DND-41 (cell line): ENCODE results near the gene INO80D.

Experiments used
- ATAC-seq: fragments of 200-7000 bp; cut with Tn5 transposase; 3 replicates; pipeline ENCODE4 v1.9.1; 2021; ENCODE audit warnings: low read depth; ENCODE audit not compliant: insufficient read depth
- DNase-seq: peaks from one replicate; pipeline ENCODE4 v3.0.0-alpha.2; 2020
- H2AFZ ChIP-seq: 2 replicates; pipeline ENCODE4 v1.6.0; 2012; ENCODE audit warnings: low read depth, low read length
- H3K27ac ChIP-seq: 2 replicates; pipeline ENCODE4 v1.5.1; 2012; ENCODE audit warnings: low read length, inconsistent platforms
- H3K27me3 ChIP-seq: fragments of 200-600 bp; sonication (generic); 2 replicates; pipeline ENCODE4 v1.6.0; 2012; ENCODE audit warnings: low read length, mild to moderate bottlenecking, inconsistent platforms; ENCODE audit not compliant: insufficient read depth, poor library complexity
- H3K36me3 ChIP-seq: 2 replicates; pipeline ENCODE4 v1.5.1; 2012; ENCODE audit warnings: low read length, inconsistent platforms; ENCODE audit not compliant: insufficient read depth
- H3K4me1 ChIP-seq: 2 replicates; pipeline ENCODE4 v1.5.1; 2012; ENCODE audit warnings: mild to moderate bottlenecking, low read length; ENCODE audit not compliant: insufficient read depth
- H3K4me2 ChIP-seq: 2 replicates; pipeline ENCODE4 v1.6.0; 2012; ENCODE audit warnings: mild to moderate bottlenecking, moderate library complexity, low read length, inconsistent platforms; ENCODE audit not compliant: insufficient read depth
- H3K4me3 ChIP-seq, 2 experiments: fragments of 200-600 bp in 1 of 2; shearing (Covaris generic) in 1 of 2; 2 replicates each; pipeline ENCODE4 v1.5.1; 2012 to 2016; ENCODE audit warnings: inconsistent platforms in 2 of 2, low read length in 2 of 2, mild to moderate bottlenecking in 2 of 2, low read depth in 1 of 2, moderate library complexity in 1 of 2
- H3K79me2 ChIP-seq: 2 replicates; pipeline ENCODE4 v1.6.0; 2012; ENCODE audit warnings: low read length, inconsistent platforms; ENCODE audit not compliant: insufficient read depth
- H3K9ac ChIP-seq: 2 replicates; pipeline ENCODE4 v1.6.0; 2012; ENCODE audit warnings: low read depth, mild to moderate bottlenecking, inconsistent platforms, low read length, moderate library complexity
- H3K9me3 ChIP-seq: 2 replicates; pipeline ENCODE4 v1.5.1; 2012; ENCODE audit warnings: low read length, moderate library complexity, mild to moderate bottlenecking, inconsistent platforms; ENCODE audit not compliant: insufficient read depth, severe bottlenecking
- H4K20me1 ChIP-seq: 2 replicates; pipeline ENCODE4 v1.6.0; 2012; ENCODE audit warnings: low read length; ENCODE audit not compliant: insufficient read depth
- EZH2 ChIP-seq: IDR thresholded peaks from 3 replicates; pipeline ENCODE4 v1.6.1; 2012; ENCODE audit warnings: borderline replicate concordance, low read depth, mild to moderate bottlenecking, moderate library complexity, low read length, inconsistent platforms; ENCODE audit not compliant: severe bottlenecking
- TF ChIP-seq, protein P1 (sequence below): IDR thresholded peaks from 2 replicates; pipeline ENCODE4 v1.5.1; 2012; ENCODE audit warnings: borderline replicate concordance, low read length, moderate library complexity, mild to moderate bottlenecking; ENCODE audit not compliant: poor library complexity, severe bottlenecking; ENCODE audit errors: extremely low read depth

Gene INO80D

DNA sequence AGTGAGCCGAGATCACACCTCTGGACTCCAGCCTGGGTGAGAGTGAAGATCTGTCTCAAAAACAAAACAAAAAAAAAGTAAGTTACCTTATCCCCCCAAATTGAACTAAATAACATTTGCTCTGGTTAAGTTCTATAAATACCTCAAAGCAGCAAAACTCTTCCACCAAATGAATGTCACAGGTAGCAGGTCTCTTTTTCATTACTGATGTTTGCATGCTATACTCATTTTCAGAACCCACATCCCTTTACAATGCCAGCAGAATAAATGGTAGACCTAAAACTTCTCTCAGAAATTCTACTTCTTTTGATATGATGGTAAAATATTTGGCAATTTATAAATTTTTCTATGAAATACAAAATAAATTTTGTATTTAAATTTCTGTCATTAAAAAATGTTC, 22.3 kb downstream of the INO80D start:
- no peak overlapping the region for H3K4me2 ChIP-seq
- H3K4me1 ChIP-seq, result no peaks in the 10 kb centered on the region
- H4K20me1 ChIP-seq, result peaks cover 2% of the 10 kb centered on the region; the same call in 1 of the 2 replicates
- H2AFZ ChIP-seq, result no peak overlapping the region
- DNase-seq (no peak), ATAC-seq (no peak)
- H3K9ac ChIP-seq, result no peak overlapping the region
- H3K79me2 ChIP-seq, result peaks cover 60% of the 10 kb centered on the region
- peaks cover 18% of the 10 kb centered on the region for H3K36me3 ChIP-seq
- no peaks in the 10 kb centered on the region for H3K27me3 ChIP-seq
- H3K9me3 ChIP-seq, result no peaks in the 10 kb centered on the region
- TF ChIP-seq EZH2, result no peak
- TF ChIP-seq, protein P1, sequence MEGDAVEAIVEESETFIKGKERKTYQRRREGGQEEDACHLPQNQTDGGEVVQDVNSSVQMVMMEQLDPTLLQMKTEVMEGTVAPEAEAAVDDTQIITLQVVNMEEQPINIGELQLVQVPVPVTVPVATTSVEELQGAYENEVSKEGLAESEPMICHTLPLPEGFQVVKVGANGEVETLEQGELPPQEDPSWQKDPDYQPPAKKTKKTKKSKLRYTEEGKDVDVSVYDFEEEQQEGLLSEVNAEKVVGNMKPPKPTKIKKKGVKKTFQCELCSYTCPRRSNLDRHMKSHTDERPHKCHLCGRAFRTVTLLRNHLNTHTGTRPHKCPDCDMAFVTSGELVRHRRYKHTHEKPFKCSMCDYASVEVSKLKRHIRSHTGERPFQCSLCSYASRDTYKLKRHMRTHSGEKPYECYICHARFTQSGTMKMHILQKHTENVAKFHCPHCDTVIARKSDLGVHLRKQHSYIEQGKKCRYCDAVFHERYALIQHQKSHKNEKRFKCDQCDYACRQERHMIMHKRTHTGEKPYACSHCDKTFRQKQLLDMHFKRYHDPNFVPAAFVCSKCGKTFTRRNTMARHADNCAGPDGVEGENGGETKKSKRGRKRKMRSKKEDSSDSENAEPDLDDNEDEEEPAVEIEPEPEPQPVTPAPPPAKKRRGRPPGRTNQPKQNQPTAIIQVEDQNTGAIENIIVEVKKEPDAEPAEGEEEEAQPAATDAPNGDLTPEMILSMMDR, result no peak
- no peak overlapping the region for H3K27ac ChIP-seq
- no peak overlapping the region for H3K4me3 ChIP-seq

GRCh38 chr2:206062724-206063123, 23.2 kb downstream of the INO80D start:
- Histone ChIP-seq H3K4me1 (no peaks in the 10 kb centered on the region), H3K9ac (no peak overlapping the region), H3K9me3 (no peaks in the 10 kb centered on the region), H3K4me3 (no peak overlapping the region), H4K20me1 (peaks cover 2% of the 10 kb centered on the region; the same call in 1 of the 2 replicates), H3K4me2 (no peak overlapping the region), H2AFZ (no peak overlapping the region), H3K27ac (no peak overlapping the region), H3K79me2 (peaks cover 51% of the 10 kb centered on the region), H3K36me3 (peaks cover 22% of the 10 kb centered on the region), H3K27me3 (no peaks in the 10 kb centered on the region)
- TF ChIP-seq, protein P1, result no peak
- no peak for TF ChIP-seq EZH2
- no peak for ATAC-seq
- DNase-seq, result no peak

GRCh38 chr2:206056286-206056685, 29.7 kb downstream of the INO80D start:
- Histone ChIP-seq H4K20me1 (no peaks in the 10 kb centered on the region), H3K4me3 (no peak overlapping the region), H3K9me3 (no peaks in the 10 kb centered on the region), H3K79me2 (peaks cover 24% of the 10 kb centered on the region), H3K4me2 (no peak overlapping the region), H3K4me1 (no peaks in the 10 kb centered on the region), H2AFZ (no peak overlapping the region), H3K27me3 (no peaks in the 10 kb centered on the region), H3K9ac (no peak overlapping the region), H3K36me3 (peaks cover 43% of the 10 kb centered on the region), H3K27ac (no peak overlapping the region)
- TF ChIP-seq, protein P1, result no peak
- no peak for TF ChIP-seq EZH2
- ATAC-seq (no peak), DNase-seq (no peak)

GRCh38 chr2:206054952-206055351, 31.0 kb downstream of the INO80D start:
- Histone ChIP-seq H3K79me2 (peaks cover 24% of the 10 kb centered on the region), H3K36me3 (peaks cover 43% of the 10 kb centered on the region), H3K4me2 (no peak overlapping the region), H3K27ac (no peak overlapping the region), H4K20me1 (no peaks in the 10 kb centered on the region), H3K27me3 (no peaks in the 10 kb centered on the region), H3K9me3 (no peaks in the 10 kb centered on the region), H3K4me1 (no peaks in the 10 kb centered on the region), H3K4me3 (no peak overlapping the region), H3K9ac (no peak overlapping the region), H2AFZ (no peak overlapping the region)
- TF ChIP-seq EZH2, result no peak
- TF ChIP-seq, protein P1, result no peak
- DNase-seq (no peak), ATAC-seq (no peak)
